H1 (cell line): ENCODE measurements around the gene EXD3. TPM values are rescaled to one million over a fixed set of nuclear protein-coding genes. Genes with fewer than 3 reads are reported as not detected.

Experiments
- ATF3 ChIP-seq: IDR thresholded peaks from 2 replicates; pipeline ENCODE4 v1.6.1; 2011; ENCODE audit warnings: low read depth, mild to moderate bottlenecking, low read length; ENCODE audit not compliant: insufficient read depth
- CBX8 ChIP-seq: fragments of 300-800, 300-1000 bp; sonication (generic); IDR thresholded peaks from 2 replicates; pipeline ENCODE4 v1.7.1; 2016; ENCODE audit warnings: low read depth, low read length, borderline replicate concordance
- CHD7 ChIP-seq: fragments of 300-600 bp; sonication (generic); IDR thresholded peaks from 2 replicates; pipeline ENCODE4 v1.7.1; 2012; ENCODE audit warnings: low read length, moderate library complexity, mild to moderate bottlenecking, inconsistent platforms; ENCODE audit not compliant: insufficient replicate concordance
- CTCF ChIP-seq, 3 experiments: IDR thresholded peaks; 1 replicate in 2 of 3; 2 replicates in 1 of 3; pipeline versions ENCODE4 v1.5.1 to v1.6.1; 2011; ENCODE audit warnings: low read length in 3 of 3, mild to moderate bottlenecking in 3 of 3, inconsistent platforms in 2 of 3, low read depth in 1 of 3, moderate library complexity in 1 of 3; ENCODE audit not compliant: insufficient read depth in 1 of 3; ENCODE audit errors: control extremely low read depth in 1 of 3
- RAD21 ChIP-seq, 2 experiments: IDR thresholded peaks in 1 of 2; conservative IDR thresholded peaks in 1 of 2; 2 replicates each; pipeline ENCODE4 v1.6.1; 2011; ENCODE audit warnings: low read depth in 2 of 2, low read length in 2 of 2, improper control_type of control experiment in 1 of 2, inconsistent platforms in 1 of 2, mild to moderate bottlenecking in 1 of 2, moderate library complexity in 1 of 2
- SP4 ChIP-seq: IDR thresholded peaks from 2 replicates; pipeline ENCODE4 v1.6.1; 2012; ENCODE audit warnings: low read length, inconsistent platforms
- TBP ChIP-seq: IDR thresholded peaks from 2 replicates; pipeline ENCODE4 v1.6.1; 2011; ENCODE audit warnings: low read depth, low read length, improper control_type of control experiment
- TCF12 ChIP-seq: IDR thresholded peaks from 2 replicates; pipeline ENCODE4 v1.6.1; 2011; ENCODE audit warnings: low read depth, mild to moderate bottlenecking, low read length
- polyA plus RNA-seq, 7 experiments: library from polyadenylated mRNA; depleted of rRNA in 3 of 7; stranded (reverse) in 5 of 7; unstranded in 2 of 7; fragments of >200 nt in 5 of 7; fragments of 200-250 nt in 2 of 7; gene quantifications; 1 replicate in 5 of 7; 2 replicates in 1 of 7; 4 replicates in 1 of 7; pipeline versions ENCODE4 v1.2.1 to v1.2.3, GENCODE V29; 2011 to 2013; ENCODE audit warnings: missing spikeins in 2 of 7, mixed read lengths in 2 of 7
- total RNA-seq: library from RNA; stranded (reverse); fragmentation: NEBNext Ultra II Directional; extraction: Animal tissue kit (Norgen Biotek cat#: 25700); gene quantifications from 2 replicates; pipeline ENCODE4 v1.2.1, GENCODE V29; 2021

The EXD3 gene
- total and polyA plus RNA-seq, 2 of the 8 experiments (the other 6 are each of a cell fraction or from before 2014, with no cell fraction given) = 7.2 to 9.4 TPM

DNA sequence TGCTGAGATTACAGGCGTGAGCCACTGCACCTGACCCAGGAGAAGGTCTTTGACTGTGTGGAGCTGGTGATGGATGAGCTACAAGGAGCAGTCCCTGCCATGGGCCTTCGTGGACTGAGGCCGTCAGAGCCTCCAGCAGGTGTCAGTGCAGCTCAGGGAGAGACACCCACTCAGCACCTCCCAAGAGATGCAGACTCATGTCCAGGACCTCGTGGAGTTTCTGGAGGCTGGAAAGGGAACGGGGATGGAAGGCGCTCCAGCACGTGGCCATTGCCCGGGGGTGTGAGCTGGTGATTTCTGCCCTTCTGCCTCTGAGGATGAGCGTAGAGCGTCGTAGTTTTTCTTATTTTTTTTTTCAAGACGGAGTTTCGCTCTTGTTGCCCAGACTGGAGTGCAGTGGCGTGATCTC lies 136.0 kb downstream of the EXD3 start (continued):
- TF ChIP-seq CTCF (IDR thresholded peaks at IDR 0.05; ENCODE audit: control extremely low read depth in 1 of 3, insufficient read depth in 1 of 3, low read depth in 1 of 3, low read length in 3 of 3) (peak; percentile 82 to 87 (median 84)), ATF3 (no peak), TBP (peak; percentile 14; the same call in 1 of the 2 replicates), SP4 (no peak), CBX8 (no peak), CHD7 (no peak), RAD21 (IDR thresholded peaks at IDR 0.05 in 1 of 2, conservative IDR thresholded peaks at IDR 0.05 in 1 of 2; ENCODE audit: low read depth in 2 of 2, low read length in 2 of 2) (peak; percentile 91 to 92), TCF12 (no peak)
